AG04450 (cell line): Measurements from ENCODE around the gene ZBTB49. TPM values are rescaled to one million over a fixed set of nuclear protein-coding genes. Genes with fewer than 3 reads are reported as not detected.

Source experiments
- CTCF ChIA-PET: fragments of 300-600, 350-600 bp; formaldehyde crosslinking; extraction: SDS; loops from one replicate; lab custom pipeline; 2022; ENCODE audit warnings: antibody characterized with exemption, inconsistent platforms; lab: Charles Lee
- POLR2A ChIA-PET: fragments of 350-600 bp; formaldehyde crosslinking; extraction: SDS; loops from one replicate; lab custom pipeline; 2021; ENCODE audit warnings: antibody characterized with exemption, inconsistent platforms; lab: Yijun Ruan, JAX
- DNase-seq: peaks from one replicate; pipeline ENCODE4 v3.0.0-alpha.2; 2011; ENCODE audit warnings: low read depth, low spot score
- H3K27ac ChIP-seq: one replicate; pipeline ENCODE4 v1.5.1; 2012; ENCODE audit warnings: low read depth, low read length, control low read depth
- H3K27me3 ChIP-seq: one replicate; pipeline ENCODE4 v1.6.0; 2012; ENCODE audit warnings: low read length; ENCODE audit not compliant: control insufficient read depth, insufficient read depth
- H3K4me3 ChIP-seq: 2 replicates; pipeline ENCODE4 v1.5.1; 2011; ENCODE audit warnings: mild to moderate bottlenecking, low read depth, low read length, control low read depth
- H3K9me3 ChIP-seq: 2 replicates; pipeline ENCODE4 v1.5.1; 2012; ENCODE audit warnings: low read length; ENCODE audit not compliant: control insufficient read depth, insufficient read depth
- CTCF ChIP-seq: IDR thresholded peaks from 2 replicates; pipeline ENCODE4 v1.5.1; 2011; ENCODE audit warnings: low read depth, low read length, control low read depth, inconsistent platforms
- polyA plus RNA-seq: library from polyadenylated mRNA; depleted of rRNA; stranded (reverse); fragments of >200 nt; gene quantifications from 2 replicates; pipeline ENCODE4 v1.2.3, GENCODE V29; 2011

The ZBTB49 gene
- polyA plus RNA-seq, 1 experiment, result 3.9 TPM

- no peaks in the 10 kb centered on the region for H3K9me3 ChIP-seq
- H3K4me3 ChIP-seq, result no peak overlapping the region
- no peak for DNase-seq
- H3K27me3 ChIP-seq, result no peaks in the 10 kb centered on the region
- ChIA-PET POLR2A (no interaction called here), CTCF (no interaction called here)
- TF ChIP-seq CTCF, result no peak
- no peak overlapping the region for H3K27ac ChIP-seq
These were observed 15.8 kb upstream of the ZBTB49 start for GRCh38 chr4:4274226-4274625.

- CTCF ChIA-PET, result no interaction called here
- POLR2A ChIA-PET, result no interaction called here
- no peak for TF ChIP-seq CTCF
- Histone ChIP-seq H3K4me3 (no peak overlapping the region), H3K27ac (no peak overlapping the region), H3K27me3 (no peaks in the 10 kb centered on the region), H3K9me3 (no peaks in the 10 kb centered on the region)
- DNase-seq, result no peak
These were observed 12.5 kb upstream of the ZBTB49 start for GRCh38 chr4:4277531-4277930.

GRCh38 chr4:4281787-4282186, 8.3 kb upstream of the ZBTB49 start:
- H3K9me3 ChIP-seq, result no peaks in the 10 kb centered on the region
- ChIA-PET CTCF (interaction anchor here (1.3 kb wide), 1 partner anchor 22 kb away, joined by 3 read pairs; no protein-coding TSS in a partner anchor), POLR2A (no interaction called here)
- H3K4me3 ChIP-seq, result no peak overlapping the region
- H3K27ac ChIP-seq, result no peak overlapping the region
- H3K27me3 ChIP-seq, result no peaks in the 10 kb centered on the region
- DNase-seq, result no peak
- no peak for TF ChIP-seq CTCF

- TF ChIP-seq CTCF, result no peak
- DNase-seq, result no peak
- Histone ChIP-seq H3K9me3 (no peaks in the 10 kb centered on the region; the same call in 1 of the 2 replicates), H3K27me3 (no peaks in the 10 kb centered on the region), H3K4me3 (no peak overlapping the region), H3K27ac (no peak overlapping the region)
- ChIA-PET POLR2A (no interaction called here), CTCF (interaction anchor here (0.6 kb wide), 1 partner anchor 804 kb away, joined by 3 read pairs; no protein-coding TSS in a partner anchor)
These were observed 5.0 kb upstream of the ZBTB49 start for GRCh38 chr4:4284827-4285618.

- Histone ChIP-seq H3K9me3 (peaks cover 5% of the 10 kb centered on the region; the same call in 1 of the 2 replicates), H3K27ac (no peak overlapping the region), H3K27me3 (no peaks in the 10 kb centered on the region), H3K4me3 (no peak overlapping the region)
- no peak for TF ChIP-seq CTCF
- ChIA-PET CTCF (interaction anchor here (0.6 kb wide), 1 partner anchor 1202 kb away, joined by 3 read pairs; no protein-coding TSS in a partner anchor), POLR2A (no interaction called here)
- DNase-seq, result no peak
These were observed 2.0 kb upstream of the ZBTB49 start for GRCh38 chr4:4288098-4288497.
